NCI-H146 treated with DMSO at 0.1 percent for 48 hours (cell line): ENCODE measurements around the gene PTPRD.
"Not testable (repeated sequence)": the region's sequence is repeated elsewhere in the genome, so short reads cannot be mapped to it uniquely, and the experiment has no call there.

Source experiments
- DNase-seq: peaks from one replicate; lab custom pipeline; 2025; ENCODE audit not compliant: unreplicated experiment; lab: John Stamatoyannopoulos, UW

PTPRD gene

GRCh38 chr9:8717146-8717545 lies 1895.7 kb downstream of the PTPRD start:
- no peak for DNase-seq

GRCh38 chr9:8715788-8716187 lies 1897.0 kb downstream of the PTPRD start:
- no peak for DNase-seq

DNA sequence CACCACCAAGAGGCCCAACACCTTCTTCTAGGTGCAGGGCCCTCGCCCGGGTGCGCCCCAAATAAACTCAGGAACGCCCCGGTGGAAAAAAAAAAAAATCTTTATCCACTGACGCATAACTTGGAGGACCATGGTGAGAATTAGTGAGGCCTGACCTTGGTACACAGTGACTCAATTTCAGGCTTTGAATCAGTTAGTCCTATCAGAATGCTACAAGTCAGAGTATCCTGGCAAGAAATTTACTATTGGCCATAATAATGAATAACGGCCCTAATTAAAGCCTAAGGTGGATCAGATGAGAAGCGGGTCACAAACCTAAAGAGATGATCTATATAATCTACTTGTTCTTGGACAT lies 1899.0 kb downstream of the PTPRD start:
- DNase-seq = no peak

DNA sequence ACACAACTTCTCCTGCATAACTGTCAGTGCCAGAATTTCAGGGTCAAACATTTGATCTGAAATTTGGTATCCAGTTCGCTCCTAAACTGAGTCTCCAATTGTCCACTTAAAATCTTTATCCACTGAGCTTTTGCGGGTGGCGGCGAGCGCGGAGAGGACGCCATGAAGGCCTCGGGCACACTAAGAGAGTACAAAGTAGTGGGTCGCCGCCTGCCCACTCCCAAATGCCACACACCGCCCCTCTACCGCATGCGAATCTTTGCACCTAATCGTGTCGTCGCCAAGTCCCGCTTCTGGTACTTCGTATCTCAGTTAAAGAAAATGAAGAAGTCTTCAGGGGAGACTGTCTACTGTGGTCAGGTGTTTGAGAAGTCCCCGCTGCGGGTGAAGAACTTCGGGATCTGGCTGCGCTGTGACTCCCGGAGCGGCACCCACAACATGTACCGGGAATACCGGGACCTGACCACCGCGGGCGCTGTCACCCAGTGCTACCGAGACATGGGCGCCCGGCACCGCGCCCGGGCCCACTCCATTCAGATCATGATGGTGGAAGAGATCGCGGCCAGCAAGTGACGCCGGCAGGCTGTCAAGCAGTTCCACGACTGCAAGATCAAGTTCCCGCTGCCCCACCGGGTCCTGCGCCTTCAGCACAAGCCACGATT lies 1899.5 kb downstream of the PTPRD start:
- DNase-seq = no peak

DNA sequence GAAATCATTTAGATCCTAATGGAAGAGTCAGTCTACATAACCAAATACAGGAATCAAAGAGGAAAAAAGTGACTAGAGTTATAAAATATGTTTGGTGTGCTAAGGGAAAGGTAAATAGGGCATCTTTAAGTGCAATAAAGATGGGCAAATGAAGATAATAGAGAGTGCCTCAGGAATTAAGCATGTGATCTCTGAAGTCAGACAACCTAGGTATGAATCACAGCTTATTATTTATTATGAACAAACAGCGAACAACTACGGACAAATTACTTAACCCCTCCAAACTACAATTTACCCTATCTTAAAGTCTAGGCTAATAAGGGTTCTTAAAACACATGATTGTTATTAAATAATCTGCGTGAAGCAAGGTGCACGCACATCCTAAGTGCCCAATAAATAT lies 1903.1 kb downstream of the PTPRD start:
- no peak for DNase-seq

GRCh38 chr9:8708728-8709127 lies 1904.1 kb downstream of the PTPRD start:
- no peak for DNase-seq

- DNase-seq = no peak
Observed at GRCh38 chr9:8706998-8707397, 1905.8 kb downstream of the PTPRD start.

GRCh38 chr9:8706531-8706930 lies 1906.3 kb downstream of the PTPRD start:
- DNase-seq = no peak

DNA sequence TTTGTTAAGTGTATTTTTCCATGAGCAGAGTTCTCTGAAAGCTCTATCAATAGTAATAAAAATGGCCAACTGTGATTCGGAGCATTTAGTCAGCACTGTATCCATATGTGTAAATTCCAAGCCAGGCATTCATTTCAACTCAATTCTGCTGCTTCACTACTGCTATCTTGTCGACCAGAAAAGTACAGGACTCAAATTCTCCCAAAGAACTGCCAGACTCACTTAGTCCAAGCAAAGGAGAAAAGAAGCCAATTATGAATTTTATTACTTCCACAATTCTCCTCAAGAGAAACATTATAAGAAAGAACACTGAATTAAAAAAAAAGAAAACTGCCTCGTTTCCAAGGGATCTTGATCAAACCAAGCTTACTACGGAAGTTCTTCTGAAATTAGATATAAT lies 1906.9 kb downstream of the PTPRD start:
- no peak for DNase-seq

DNA sequence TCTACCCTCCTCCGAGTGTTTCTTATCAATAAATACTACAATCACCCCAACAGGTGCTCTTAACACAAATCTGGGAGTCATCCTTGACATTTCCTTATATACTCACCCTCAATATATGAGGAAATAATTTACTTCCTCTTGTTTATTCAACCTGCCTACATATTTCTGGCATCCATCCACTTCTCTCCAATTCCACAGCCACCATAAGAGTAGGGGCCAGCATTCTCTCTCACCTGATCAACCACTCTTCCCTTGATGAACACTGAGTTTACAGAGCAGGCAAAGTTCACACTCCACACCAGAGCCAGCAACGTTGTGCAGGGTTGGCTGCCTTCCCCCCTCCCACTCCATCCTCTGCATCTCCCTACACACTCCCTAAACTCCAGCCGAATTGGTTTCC lies 1908.9 kb downstream of the PTPRD start:
- no peak for DNase-seq

- DNase-seq = no peak
Observed at GRCh38 chr9:8701904-8702303, 1910.9 kb downstream of the PTPRD start.

- DNase-seq = not testable (repeated sequence)
Observed at GRCh38 chr9:8697565-8697964, 1915.2 kb downstream of the PTPRD start.

GRCh38 chr9:8696516-8696915 lies 1916.3 kb downstream of the PTPRD start:
- DNase-seq = no peak

DNA sequence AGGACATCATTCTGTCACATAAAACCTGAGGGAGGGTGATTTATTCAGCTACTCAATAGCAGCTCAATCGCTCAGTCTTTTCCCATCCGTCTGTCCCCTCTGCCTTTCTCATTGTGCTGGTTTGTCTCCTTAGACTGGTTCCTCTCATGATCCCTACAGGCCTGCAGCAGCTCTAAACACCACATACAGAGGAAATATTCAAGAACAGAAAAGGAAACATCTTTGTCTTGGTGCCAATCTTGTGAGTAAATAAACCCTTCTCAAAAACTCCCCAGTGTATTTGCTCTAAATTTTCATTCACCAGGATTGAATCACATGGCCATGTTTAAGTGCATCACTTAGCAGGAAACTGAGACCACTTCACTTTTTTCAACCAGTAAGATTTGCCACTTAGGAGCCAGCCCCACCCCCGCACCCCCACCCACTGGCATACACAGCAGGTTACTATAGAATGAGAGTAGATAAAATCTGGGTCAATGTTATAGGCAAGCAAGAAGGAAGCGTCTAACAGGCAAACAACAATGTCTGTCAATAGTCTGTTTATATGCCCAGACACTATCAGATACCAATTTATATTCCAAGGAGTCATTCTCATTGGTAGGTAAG lies 1917.7 kb downstream of the PTPRD start:
- peak; percentile 24 for DNase-seq

GRCh38 chr9:8693464-8693863 lies 1919.3 kb downstream of the PTPRD start:
- no peak for DNase-seq

DNA sequence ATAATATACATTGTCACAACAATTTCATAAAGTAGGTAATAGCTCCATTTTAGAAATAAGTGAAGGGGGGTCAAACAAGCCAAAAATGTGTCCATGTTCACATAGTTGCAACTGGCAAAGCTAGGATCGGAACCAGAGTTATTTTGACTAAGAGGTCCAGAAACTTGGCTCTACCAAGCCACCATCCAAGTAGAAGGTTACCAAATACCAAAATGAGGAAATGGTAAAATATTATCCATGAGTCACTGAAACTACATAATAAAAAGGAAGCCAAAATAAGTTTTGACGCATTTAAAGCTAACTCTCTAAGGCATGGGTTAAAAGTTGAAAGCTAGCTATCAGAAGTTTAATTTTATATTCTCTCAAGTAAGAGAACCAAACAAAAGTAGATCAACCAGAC lies 1926.3 kb downstream of the PTPRD start:
- no peak for DNase-seq

DNA sequence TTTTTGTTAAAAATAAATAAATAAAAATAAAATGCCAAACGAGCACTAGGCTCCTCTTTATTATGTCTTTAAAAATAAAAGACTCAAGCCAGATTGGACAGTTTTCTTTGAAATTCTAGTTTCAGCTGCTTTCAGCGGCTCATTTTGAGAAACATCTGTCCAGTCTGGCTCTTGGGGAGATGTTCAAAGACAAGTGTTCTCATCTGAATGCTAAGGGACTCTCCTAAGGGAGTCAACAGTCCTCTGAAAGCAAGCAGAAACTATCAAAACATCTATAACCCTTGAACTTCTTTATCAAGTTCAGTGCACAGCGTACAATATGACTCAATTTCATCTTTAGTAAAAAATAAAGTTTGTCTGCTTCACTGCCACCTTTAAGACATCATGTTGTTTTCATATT lies 1927.0 kb downstream of the PTPRD start:
- no peak for DNase-seq

GRCh38 chr9:8684978-8685708 lies 1927.7 kb downstream of the PTPRD start:
- no peak for DNase-seq

GRCh38 chr9:8683496-8683895 lies 1929.3 kb downstream of the PTPRD start:
- DNase-seq = no peak

DNA sequence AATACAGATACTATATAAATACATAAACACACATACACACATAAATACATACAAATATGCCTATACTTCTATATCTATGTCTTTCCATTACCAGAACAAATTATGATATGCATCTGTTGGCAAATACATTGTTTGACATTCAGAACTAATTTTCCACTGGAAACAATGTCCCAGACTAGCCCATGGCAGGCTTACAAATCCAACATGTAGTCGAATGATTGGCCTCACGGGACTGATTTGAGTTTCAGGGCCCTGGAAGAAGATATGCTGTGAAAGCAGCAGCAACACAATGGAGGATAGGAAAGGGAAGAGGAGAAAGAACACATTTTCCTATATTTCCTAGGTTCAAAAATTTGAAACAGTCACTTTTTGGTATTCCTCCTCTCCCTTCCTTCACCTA lies 1932.1 kb downstream of the PTPRD start:
- DNase-seq = no peak

GRCh38 chr9:8680157-8680556 lies 1932.6 kb downstream of the PTPRD start:
- peak; percentile 75 for DNase-seq

- DNase-seq = peak; percentile 82
Observed at GRCh38 chr9:8679371-8679822, 1933.4 kb downstream of the PTPRD start.
